T-helper 1 cell treated with Interleukin-12 subunit alpha and Interleukin-12 subunit beta and Interleukin-4 antibody, amounts not matched to agents 30 μg/mL and 1 μg/mL, for 36 hours (primary cell): ENCODE data around the gene EXPH5.
A peak's percentile ranks its signal among the peaks of the same experiment; 100 is the strongest.
"Not testable (repeated sequence)": the region's sequence is repeated elsewhere in the genome, so short reads cannot be mapped to it uniquely, and the experiment has no call there.

Experiments used
- H3K27ac Mint-ChIP-seq: one replicate; pipeline ENCODE4 v1.8.0; 2021; ENCODE audit warnings: mild to moderate bottlenecking, mixed read lengths
- H3K27me3 Mint-ChIP-seq: one replicate; pipeline ENCODE4 v1.8.0; 2021; ENCODE audit warnings: low read depth, mixed read lengths
- H3K36me3 Mint-ChIP-seq: one replicate; pipeline ENCODE4 v1.8.0; 2021; ENCODE audit warnings: low read depth, mixed read lengths
- H3K4me1 Mint-ChIP-seq: one replicate; pipeline ENCODE4 v1.8.0; 2021; ENCODE audit warnings: low read depth, mixed read lengths
- H3K4me3 Mint-ChIP-seq: one replicate; pipeline ENCODE4 v1.8.0; 2021; ENCODE audit warnings: mild to moderate bottlenecking, moderate library complexity, mixed read lengths
- H3K9me3 Mint-ChIP-seq: one replicate; pipeline ENCODE4 v1.8.0; 2021; ENCODE audit warnings: mixed read lengths

EXPH5 gene

DNA sequence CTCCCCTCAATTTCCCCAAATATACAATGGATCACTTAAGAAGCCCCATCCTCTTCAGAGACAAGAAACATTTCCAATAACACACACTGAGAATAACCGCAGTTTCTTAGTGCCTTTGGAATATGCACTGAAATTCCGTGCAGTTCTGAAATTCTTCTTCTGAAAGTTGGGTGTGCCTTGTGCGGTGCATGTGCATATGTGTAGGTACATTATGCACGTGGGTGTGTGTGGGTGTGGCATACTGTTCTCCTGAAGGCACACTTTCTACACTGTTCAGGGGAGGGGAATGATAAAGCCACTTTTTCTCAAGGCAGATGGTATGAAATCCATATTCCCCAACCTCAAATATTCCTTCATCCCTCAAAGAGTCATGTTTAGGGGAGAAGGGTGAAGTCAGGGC lies 1.7 kb downstream of the EXPH5 start:
- Mint-ChIP-seq H3K4me3 (peak overlapping the region; percentile 71), H3K9me3 (no peaks in the 10 kb centered on the region), H3K36me3 (peaks cover 3% of the 10 kb centered on the region), H3K27ac (no peak overlapping the region), H3K4me1 (peaks cover 14% of the 10 kb centered on the region), H3K27me3 (peaks cover 55% of the 10 kb centered on the region)

DNA sequence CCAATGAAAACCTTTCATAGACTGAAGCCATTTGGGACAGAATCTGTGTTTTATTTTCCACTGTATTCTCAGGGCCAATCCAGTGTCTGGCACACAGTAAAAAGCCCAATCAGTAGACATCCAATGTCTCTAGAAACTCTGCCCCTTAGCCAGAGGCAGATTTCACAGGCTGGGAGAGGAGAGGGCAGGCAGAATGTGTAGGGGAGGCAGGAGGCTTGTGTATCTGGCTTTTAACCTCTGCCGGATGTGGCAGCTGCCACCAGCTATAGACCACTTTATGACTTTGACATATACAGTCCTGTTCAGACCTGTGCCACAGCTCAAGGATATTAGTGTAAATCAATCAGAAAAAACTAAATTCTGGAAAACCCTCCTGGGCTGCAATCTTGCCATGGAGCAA lies 4.4 kb downstream of the EXPH5 start:
- no peak overlapping the region for H3K27ac Mint-ChIP-seq
- H3K4me3 Mint-ChIP-seq: no peak overlapping the region
- H3K9me3 Mint-ChIP-seq: no peaks in the 10 kb centered on the region
- peaks cover 3% of the 10 kb centered on the region for H3K36me3 Mint-ChIP-seq
- peaks cover 33% of the 10 kb centered on the region for H3K27me3 Mint-ChIP-seq
- peaks cover 14% of the 10 kb centered on the region for H3K4me1 Mint-ChIP-seq

DNA sequence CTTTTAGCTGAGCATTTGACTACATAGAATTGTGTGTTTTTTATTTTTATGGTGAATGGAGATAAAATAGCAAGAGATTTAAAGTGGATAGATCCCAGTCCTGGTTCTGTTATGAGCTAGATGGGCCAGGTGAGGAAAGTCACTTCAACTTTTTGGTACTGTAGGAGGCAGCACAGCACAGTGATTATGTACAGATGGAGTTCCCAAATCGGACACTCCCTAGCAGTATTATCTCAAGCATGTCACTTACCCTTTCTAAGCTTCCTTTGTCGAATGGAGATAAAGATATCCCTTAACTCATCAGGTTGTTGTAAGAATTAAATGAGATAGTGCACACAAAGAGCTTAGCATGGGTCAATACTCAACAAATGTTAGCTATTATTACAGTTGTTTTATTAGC lies 5.3 kb downstream of the EXPH5 start:
- Mint-ChIP-seq H3K27me3 (peaks cover 24% of the 10 kb centered on the region), H3K4me1 (peaks cover 6% of the 10 kb centered on the region), H3K27ac (no peak overlapping the region), H3K36me3 (peaks cover under 1% of the 10 kb centered on the region), H3K9me3 (no peaks in the 10 kb centered on the region), H3K4me3 (no peak overlapping the region)

DNA sequence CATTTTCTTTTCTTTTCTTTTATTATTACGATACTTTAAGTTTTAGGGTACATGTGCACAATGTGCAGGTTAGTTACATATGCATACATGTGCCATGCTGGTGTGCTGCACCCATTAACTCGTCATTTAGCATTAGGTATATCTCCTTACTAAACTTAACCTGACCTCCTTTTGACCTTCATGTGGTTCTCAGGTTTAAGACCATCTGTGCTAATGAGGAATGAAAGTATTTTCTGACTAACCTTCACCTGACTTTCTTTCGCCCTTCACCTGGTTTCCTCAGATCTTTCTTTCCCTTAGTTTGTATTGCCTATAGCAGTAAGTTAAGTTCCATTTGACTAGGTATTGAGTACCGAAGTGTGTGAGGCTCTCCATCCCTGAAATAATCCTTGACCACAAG lies 6.5 kb downstream of the EXPH5 start:
- H3K4me1 Mint-ChIP-seq: no peaks in the 10 kb centered on the region
- no peaks in the 10 kb centered on the region for H3K9me3 Mint-ChIP-seq
- peaks cover 15% of the 10 kb centered on the region for H3K27me3 Mint-ChIP-seq
- H3K27ac Mint-ChIP-seq: no peak overlapping the region
- no peaks in the 10 kb centered on the region for H3K36me3 Mint-ChIP-seq
- no peak overlapping the region for H3K4me3 Mint-ChIP-seq

DNA sequence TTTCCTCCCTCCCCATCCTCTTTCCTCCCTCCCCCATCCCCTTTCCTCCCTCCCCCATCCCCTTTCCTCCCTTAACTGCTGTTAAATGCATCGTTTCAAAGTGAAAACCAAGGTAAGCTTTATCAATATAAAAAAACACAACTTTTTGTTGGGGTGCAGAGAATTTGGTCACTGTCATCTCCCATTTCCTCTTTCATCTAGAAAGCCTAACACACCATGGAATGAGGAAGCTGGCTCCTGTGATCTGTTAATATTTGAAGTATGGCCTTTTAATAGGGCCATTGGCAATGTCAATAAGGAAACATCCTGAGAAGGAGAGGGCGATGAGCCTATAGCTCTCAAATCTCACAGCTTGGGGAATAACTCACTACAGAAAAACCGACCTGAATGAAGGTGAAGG lies 7.0 kb downstream of the EXPH5 start:
- no peak overlapping the region for H3K27ac Mint-ChIP-seq
- no peaks in the 10 kb centered on the region for H3K36me3 Mint-ChIP-seq
- no peaks in the 10 kb centered on the region for H3K9me3 Mint-ChIP-seq
- H3K27me3 Mint-ChIP-seq: peaks cover 10% of the 10 kb centered on the region
- H3K4me3 Mint-ChIP-seq: no peak overlapping the region
- H3K4me1 Mint-ChIP-seq: no peaks in the 10 kb centered on the region

DNA sequence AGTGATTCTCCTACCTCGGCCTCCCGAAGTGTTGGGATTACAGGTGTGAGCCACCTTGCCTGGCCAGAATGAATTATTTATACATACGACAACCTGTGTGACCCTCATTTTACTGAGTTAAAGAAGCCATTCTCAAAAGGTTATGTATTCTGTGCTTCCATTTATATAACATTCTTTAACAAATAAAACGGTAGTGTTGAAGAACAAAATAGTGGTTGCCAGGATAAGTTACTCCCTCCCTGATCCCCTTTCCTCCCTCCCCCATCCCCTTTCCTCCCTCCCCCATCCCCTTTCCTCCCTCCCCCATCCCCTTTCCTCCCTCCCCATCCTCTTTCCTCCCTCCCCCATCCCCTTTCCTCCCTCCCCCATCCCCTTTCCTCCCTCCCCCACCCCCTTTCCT lies 7.4 kb downstream of the EXPH5 start:
- H3K36me3 Mint-ChIP-seq, H3K4me3 Mint-ChIP-seq, H3K27ac Mint-ChIP-seq, H3K9me3 Mint-ChIP-seq, H3K4me1 Mint-ChIP-seq, H3K27me3 Mint-ChIP-seq: not testable (repeated sequence)

DNA sequence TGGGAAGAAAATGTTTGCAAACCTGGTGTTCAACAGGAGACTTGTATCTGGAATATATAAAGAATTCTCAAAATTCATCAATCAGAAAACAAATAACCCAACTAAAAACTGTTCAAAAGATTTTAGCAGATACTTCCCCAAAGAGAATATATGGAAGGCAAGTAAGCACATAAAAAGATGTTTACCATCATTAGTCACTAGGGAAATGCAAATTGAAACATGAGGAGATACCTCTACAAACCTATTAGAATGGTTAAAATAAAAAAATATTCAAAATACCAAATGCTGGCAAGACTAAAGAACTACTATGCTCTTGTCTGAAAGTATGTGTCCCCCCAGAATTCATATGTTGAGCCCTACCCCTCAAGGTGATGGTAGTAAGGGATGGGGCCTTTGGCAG lies 8.6 kb downstream of the EXPH5 start:
- no peak overlapping the region for H3K4me3 Mint-ChIP-seq
- H3K4me1 Mint-ChIP-seq: no peaks in the 10 kb centered on the region
- H3K27ac Mint-ChIP-seq: no peak overlapping the region
- H3K36me3 Mint-ChIP-seq: no peaks in the 10 kb centered on the region
- peaks cover 6% of the 10 kb centered on the region for H3K27me3 Mint-ChIP-seq
- no peaks in the 10 kb centered on the region for H3K9me3 Mint-ChIP-seq

DNA sequence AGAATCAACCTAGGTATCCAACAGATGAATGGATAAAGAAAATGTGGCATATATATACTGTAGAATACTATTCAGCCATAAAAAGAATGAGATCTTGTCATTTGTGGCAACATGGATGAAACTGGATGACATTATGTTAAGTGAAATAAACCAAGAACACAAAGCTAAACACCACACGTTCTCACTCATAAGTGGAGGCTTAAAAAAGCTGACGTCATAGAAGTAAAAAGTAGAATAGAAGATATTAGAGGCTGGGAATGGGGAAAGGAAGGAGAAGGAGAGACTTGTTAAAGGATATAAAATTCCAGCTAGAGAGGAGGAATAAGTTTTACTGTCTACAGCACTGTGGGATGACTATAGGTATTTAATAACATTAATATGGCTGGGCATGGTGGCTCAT lies 12.9 kb downstream of the EXPH5 start:
- Mint-ChIP-seq H3K4me1 (no peaks in the 10 kb centered on the region), H3K36me3 (no peaks in the 10 kb centered on the region), H3K27me3 (peaks cover 8% of the 10 kb centered on the region), H3K4me3 (no peak overlapping the region), H3K27ac (no peak overlapping the region), H3K9me3 (no peaks in the 10 kb centered on the region)

DNA sequence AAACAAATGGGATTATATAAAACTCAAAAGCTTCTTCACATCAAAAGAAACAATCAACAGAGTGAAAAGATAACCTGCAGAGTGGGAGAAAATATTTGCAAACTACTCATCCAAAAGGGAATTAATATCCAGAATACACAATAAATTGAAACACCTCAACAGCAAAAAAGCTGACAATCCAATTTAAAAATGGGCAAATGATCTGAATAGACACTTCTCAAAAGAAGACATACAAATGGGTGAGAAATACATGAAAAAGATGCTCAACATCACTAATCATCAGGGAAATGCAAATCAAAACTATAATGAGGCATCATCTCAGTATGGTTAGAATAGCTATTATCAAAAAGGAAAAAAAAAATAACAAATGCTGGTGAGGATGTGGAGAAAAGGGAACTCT lies 13.5 kb downstream of the EXPH5 start:
- Mint-ChIP-seq H3K27ac (no peak overlapping the region), H3K4me3 (no peak overlapping the region), H3K36me3 (no peaks in the 10 kb centered on the region), H3K4me1 (no peaks in the 10 kb centered on the region), H3K27me3 (peaks cover 8% of the 10 kb centered on the region), H3K9me3 (no peaks in the 10 kb centered on the region)

DNA sequence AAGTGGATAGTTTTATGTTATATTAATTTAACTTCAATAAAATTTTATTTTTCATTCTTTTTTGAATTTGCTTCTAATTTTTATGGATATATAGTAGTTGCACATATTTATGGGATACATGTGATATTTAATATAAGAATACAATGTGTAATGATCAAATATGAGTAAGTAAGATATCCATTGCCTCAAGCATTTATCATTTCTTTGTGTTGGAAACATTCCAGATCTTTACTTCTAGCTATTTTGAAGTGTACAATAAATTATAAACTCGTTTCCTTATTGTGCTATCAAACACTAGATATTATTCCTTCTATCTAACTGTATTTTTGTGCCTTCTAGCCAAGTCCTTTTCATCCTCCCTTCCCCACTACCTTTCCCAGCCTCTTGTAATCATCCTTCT lies 17.0 kb downstream of the EXPH5 start:
- Mint-ChIP-seq H3K4me3 (no peak overlapping the region), H3K9me3 (no peaks in the 10 kb centered on the region), H3K27ac (no peak overlapping the region), H3K27me3 (peaks cover 8% of the 10 kb centered on the region), H3K36me3 (no peaks in the 10 kb centered on the region), H3K4me1 (no peaks in the 10 kb centered on the region)

DNA sequence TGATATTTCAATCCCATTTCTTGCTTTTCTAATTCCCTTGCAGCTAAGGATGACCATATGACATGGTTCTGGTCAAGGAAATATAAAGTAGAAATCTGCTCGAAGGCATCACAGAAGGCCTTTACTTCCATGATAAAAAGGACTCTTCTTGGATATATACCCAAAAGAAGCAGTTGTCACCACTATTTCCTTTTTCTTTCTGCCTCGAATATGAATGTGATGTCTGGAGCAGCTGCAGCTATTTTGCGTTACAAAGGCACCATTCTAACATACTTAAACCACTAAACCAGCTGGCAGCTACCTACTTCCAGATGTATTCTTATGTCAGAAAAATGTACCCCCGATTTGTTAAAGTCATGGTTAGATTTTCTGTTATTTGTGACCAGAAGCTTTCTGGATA lies 18.9 kb downstream of the EXPH5 start:
- H3K9me3 Mint-ChIP-seq: no peaks in the 10 kb centered on the region
- H3K27me3 Mint-ChIP-seq: peaks cover 5% of the 10 kb centered on the region
- no peaks in the 10 kb centered on the region for H3K4me1 Mint-ChIP-seq
- H3K4me3 Mint-ChIP-seq: no peak overlapping the region
- no peaks in the 10 kb centered on the region for H3K36me3 Mint-ChIP-seq
- H3K27ac Mint-ChIP-seq: no peak overlapping the region

DNA sequence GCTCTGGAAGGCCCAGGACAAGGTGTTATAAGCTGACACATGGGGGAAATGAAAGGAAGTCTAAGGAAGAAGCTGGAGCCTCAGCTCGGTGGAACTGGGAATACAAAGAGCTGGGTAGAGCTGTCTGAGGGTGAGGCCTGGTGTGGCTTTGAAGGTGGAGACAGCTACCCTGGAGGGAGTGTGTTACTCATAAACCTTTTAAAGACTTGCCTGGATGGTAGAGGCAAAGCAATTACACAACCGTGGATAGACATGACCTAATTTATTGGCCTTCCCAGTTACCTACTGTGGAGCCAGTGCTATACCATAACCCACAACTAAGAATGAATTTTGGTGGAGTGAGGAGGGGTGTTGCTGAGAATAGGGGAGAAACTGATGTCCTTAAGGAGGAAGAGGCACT lies 22.6 kb downstream of the EXPH5 start:
- Mint-ChIP-seq H3K4me1 (no peaks in the 10 kb centered on the region), H3K9me3 (no peaks in the 10 kb centered on the region), H3K27ac (no peak overlapping the region), H3K4me3 (no peak overlapping the region), H3K36me3 (no peaks in the 10 kb centered on the region), H3K27me3 (no peaks in the 10 kb centered on the region)

DNA sequence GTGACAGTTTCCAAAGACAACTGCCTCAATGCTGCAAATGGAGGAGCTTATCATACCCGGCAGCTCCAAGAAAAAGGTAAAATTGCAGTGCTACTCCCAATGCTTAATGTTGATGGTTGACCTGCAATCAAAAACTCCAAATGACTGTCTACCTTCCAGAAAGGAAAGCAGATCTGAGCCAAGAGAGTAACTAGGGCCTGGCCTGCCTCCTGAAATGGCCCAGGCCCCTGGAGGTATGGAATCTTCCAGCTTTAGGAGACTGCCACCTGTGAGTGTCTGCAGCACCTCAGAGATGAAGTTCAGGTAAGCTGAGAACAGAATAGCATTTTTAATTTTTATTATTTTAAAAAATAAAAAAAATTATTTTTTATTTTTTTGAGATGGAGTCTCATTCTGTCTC lies 23.7 kb downstream of the EXPH5 start:
- Mint-ChIP-seq H3K36me3 (no peaks in the 10 kb centered on the region), H3K27ac (no peak overlapping the region), H3K4me1 (no peaks in the 10 kb centered on the region), H3K9me3 (no peaks in the 10 kb centered on the region), H3K4me3 (no peak overlapping the region), H3K27me3 (no peaks in the 10 kb centered on the region)

DNA sequence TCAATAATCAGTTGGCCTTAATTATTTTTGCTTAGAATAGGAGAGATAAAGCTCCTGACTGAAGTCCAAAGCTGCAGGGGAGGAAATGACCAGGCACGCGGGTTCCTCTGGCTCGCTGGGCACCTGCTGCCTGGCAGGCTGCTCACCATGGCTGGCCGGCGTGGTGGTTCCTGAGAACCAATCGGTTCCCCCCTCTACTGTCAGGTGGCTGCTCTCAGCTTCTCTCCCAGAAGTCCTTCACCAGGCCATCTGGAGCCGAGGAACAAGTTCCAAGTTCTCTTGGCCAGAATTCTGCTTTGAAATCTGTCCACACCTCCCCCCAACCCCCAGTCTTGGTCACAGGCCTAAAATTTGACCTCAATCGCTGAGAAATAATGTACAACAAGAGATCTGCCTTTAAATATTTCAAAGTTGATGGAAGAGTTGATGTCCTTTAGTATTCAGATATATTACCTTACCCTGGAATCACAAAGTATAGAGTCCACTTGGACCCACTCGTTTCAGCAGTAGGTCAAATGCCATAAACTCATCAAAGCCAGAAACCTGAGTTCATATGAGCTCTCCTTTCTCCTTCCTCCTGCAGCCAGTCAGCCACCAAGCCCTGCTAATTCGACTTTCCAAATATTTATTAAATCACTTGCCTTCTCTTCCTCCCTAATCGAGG lies 25.2 kb downstream of the EXPH5 start:
- Mint-ChIP-seq H3K27ac (no peak overlapping the region), H3K4me1 (no peaks in the 10 kb centered on the region), H3K9me3 (no peaks in the 10 kb centered on the region), H3K36me3 (no peaks in the 10 kb centered on the region), H3K27me3 (no peaks in the 10 kb centered on the region), H3K4me3 (no peak overlapping the region)

DNA sequence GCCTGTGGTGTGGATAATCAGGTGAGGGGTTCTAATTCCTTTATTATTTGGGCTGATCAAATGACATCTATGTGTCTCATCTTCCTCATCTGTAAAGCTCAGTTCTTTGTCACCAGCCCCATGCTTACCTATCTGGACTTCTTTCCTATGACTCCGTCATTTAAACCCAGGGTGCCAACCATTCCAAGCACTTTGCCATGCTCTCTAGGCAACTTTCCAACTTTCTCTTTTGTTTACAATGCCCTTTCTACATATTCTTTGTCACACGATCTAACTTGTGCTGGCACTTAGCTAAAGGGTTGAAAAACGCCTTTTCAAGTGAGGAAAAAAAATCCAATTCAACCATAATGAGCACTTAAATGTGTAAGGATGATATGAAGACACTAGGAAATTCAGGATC lies 27.9 kb downstream of the EXPH5 start:
- Mint-ChIP-seq H3K27me3 (no peaks in the 10 kb centered on the region), H3K27ac (no peak overlapping the region), H3K9me3 (no peaks in the 10 kb centered on the region), H3K4me1 (no peaks in the 10 kb centered on the region), H3K4me3 (no peak overlapping the region), H3K36me3 (no peaks in the 10 kb centered on the region)
